Astrocyte of the cerebellum (primary cell): ENCODE results near the gene ANAPC13.

Source experiments
- DNase-seq: peaks from one replicate; pipeline ENCODE4 v3.0.0-alpha.2; 2011; ENCODE audit warnings: low read depth
- H3K4me3 ChIP-seq: 2 replicates; pipeline ENCODE4 v1.5.1; 2011; ENCODE audit warnings: mild to moderate bottlenecking, low read depth, low read length, moderate library complexity
- in situ Hi-C: cut with HindIII; loops from 2 replicates; pipeline ENCODE4 v1.10.0; 2017; ENCODE audit warnings: low sequenced_read_pairs
- TF ChIP-seq, protein P1 (sequence below): IDR thresholded peaks from 2 replicates; pipeline ENCODE4 v1.5.1; 2012; ENCODE audit warnings: low read length, low read depth, moderate library complexity, mild to moderate bottlenecking; ENCODE audit errors: missing control alignments

Gene ANAPC13, protein sequence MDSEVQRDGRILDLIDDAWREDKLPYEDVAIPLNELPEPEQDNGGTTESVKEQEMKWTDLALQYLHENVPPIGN

DNA sequence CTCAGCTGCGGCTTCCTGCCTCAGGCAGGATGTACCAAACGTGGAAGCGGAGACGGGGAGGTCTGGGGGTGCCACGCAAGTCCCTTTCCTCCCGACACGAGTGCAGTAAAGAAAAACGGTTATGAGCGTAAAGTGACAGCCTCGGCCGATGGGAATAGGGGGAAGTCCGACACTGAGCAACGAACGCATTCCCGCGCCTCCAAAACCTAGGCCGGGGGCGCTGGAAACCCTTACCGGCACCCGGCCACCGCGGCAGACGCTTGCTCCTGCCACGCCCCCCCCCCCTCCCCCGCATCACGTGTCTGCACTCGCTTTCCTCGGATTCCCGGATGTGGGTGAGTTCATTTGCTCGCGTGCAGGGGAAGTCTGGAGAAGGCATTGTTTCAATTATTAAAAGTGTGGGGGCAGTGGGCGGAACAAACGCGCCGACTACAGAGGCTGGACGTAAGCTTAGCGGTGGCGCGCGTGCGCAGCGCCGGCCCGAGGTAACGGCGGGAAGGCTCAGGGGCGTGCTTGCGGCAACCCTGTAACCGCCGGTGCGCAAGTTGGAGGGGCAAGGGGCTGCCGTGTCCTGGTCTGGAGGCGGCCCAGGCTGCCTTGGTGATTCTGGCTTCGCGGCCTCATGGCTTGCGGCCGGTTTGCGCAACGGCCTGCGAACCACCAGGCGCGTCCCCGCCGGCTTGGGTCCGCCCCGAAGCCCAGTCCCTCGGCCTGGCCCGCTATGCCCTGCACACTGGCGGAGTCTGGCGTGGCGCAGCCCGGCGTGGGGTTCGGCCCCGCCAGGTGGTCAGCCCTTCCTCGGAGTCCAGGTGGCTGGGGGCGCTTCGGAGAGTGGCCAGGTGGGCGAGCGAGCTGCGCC lies at the start of gene ANAPC13, which contains the start of gene CEP63:
ANAPC13 (minus strand) TSS at position 268 of the 859 bp plus-strand sequence. CDS start 3,081 bp downstream, outside the sequence.
CEP63 (plus strand) TSS at position 340 of the 859 bp plus-strand sequence. CDS start 9,264 bp downstream, outside the sequence.
- in situ Hi-C loops: loop anchor here (25.0 kb wide), 3 partner anchors 174 to 549 kb away; no protein-coding TSS in a partner anchor
- DNase-seq: peak; percentile 98
- peak within 1 kb of the TSS; percentile 57 for H3K4me3 ChIP-seq
- TF ChIP-seq, protein P1, sequence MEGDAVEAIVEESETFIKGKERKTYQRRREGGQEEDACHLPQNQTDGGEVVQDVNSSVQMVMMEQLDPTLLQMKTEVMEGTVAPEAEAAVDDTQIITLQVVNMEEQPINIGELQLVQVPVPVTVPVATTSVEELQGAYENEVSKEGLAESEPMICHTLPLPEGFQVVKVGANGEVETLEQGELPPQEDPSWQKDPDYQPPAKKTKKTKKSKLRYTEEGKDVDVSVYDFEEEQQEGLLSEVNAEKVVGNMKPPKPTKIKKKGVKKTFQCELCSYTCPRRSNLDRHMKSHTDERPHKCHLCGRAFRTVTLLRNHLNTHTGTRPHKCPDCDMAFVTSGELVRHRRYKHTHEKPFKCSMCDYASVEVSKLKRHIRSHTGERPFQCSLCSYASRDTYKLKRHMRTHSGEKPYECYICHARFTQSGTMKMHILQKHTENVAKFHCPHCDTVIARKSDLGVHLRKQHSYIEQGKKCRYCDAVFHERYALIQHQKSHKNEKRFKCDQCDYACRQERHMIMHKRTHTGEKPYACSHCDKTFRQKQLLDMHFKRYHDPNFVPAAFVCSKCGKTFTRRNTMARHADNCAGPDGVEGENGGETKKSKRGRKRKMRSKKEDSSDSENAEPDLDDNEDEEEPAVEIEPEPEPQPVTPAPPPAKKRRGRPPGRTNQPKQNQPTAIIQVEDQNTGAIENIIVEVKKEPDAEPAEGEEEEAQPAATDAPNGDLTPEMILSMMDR: no peak

DNA sequence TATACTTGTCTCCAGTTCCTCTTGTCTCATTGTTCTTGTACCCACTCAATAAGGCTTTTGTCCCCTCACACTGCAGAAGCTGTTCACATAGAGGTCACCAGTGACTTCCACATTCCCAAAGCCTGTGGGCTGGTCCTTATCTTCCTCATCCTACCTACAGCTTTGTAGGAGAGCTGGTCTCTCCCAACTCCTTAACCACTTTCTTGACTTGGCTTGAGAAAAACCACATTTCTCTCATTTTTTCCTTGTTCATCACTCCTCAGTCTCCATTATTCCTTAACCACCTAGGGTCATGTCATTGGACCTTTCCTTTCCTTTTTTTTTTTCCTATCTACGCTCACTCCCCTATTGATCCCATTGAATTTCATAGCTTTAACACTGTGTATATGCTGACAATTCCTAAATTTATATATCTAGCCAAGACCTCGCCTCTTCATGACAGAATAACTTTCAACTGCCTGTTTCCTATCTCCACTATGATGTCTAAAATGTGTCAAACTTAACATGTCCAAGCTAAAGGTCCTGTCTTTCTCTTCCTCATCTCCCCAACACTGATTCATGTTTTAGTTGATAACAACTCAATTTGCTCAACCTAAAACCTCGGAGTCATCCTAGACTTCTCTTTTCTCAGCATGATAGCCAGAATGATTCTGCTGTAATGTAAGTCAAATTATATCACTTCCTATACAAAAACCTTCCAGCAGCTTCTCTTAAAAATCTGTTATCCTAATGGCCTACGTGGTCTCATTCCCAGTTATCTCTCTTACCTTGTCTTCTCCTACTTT lies 49.6 kb upstream of the ANAPC13 start:
- in situ Hi-C loops: no loop called here
- TF ChIP-seq, protein P1: no peak
- H3K4me3 ChIP-seq: no peak overlapping the region
- DNase-seq: no peak

DNA sequence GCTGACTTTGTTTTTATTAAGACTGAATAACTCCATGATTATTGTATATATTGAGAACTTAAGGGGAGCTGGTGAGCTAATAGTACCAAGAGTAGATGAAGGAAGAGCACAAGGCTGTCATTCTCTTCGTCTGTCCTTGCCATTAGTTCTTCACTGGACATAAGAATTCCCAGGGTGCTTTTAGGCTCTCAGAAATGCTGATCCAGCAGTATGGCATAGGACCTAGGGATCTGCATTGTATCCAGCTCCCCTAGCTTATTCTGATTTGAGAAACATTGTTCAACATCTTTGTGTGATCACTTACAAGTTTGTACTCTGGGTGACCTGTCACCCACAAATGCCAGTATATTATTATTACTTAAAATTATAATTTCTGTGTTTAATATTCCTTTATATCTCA lies 47.7 kb upstream of the ANAPC13 start:
- DNase-seq: no peak
- TF ChIP-seq, protein P1: no peak
- H3K4me3 ChIP-seq: no peak overlapping the region
- in situ Hi-C loops: no loop called here

DNA sequence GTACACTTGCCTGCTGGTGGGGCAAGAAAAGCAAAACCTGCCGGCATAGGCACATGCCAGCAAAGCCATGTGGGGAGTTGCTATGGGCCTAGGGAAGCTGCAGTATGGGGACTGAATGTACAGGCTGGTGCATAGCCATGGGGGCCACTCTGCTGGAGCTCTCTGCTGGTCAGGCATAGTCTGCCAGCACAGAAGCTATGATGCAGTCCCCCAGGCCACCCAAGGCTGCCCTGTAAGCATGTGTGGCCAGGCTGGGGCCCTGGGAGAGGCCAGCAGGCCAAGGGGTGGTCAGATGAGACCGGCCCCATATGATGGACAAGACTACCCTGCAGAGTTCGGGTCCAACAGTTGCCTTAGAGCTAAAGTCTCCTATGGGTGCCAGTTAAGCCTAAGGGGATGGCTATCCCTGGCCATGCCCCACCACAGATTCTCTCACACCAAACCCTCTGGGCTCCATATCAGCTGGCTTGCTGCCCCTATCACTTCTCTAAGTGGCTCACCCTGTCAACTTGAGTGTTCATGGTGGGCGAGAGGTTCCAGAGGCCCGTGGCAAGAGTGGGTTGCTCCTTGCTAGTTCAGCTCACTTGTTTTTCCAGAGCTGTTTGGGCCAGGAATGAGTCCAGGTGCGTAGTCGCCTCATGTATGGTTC lies 41.9 kb upstream of the ANAPC13 start:
- TF ChIP-seq, protein P1: no peak
- no peak overlapping the region for H3K4me3 ChIP-seq
- in situ Hi-C loops: no loop called here
- DNase-seq: no peak

DNA sequence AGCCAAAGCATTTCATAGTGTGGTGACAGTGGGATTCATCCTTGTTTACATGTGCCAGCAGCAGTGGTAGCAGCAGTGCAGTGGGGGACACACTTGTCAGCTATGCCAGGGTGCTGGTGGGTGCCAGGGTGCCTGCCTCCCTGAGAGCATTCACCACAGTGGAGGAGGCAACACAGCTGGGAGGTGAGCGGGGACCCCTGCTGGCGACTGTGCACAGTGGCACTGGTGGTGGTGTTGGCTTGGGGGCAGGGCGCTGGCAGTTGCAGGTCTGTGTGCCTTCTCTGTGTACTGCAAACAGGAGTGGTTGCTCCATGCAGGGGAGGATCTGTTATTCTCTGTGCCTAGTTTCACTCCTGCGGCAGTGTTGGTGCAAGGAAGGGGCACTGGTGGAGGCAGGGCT lies 41.3 kb upstream of the ANAPC13 start:
- H3K4me3 ChIP-seq: no peak overlapping the region
- in situ Hi-C loops: no loop called here
- DNase-seq: no peak
- TF ChIP-seq, protein P1: peak; percentile 12

DNA sequence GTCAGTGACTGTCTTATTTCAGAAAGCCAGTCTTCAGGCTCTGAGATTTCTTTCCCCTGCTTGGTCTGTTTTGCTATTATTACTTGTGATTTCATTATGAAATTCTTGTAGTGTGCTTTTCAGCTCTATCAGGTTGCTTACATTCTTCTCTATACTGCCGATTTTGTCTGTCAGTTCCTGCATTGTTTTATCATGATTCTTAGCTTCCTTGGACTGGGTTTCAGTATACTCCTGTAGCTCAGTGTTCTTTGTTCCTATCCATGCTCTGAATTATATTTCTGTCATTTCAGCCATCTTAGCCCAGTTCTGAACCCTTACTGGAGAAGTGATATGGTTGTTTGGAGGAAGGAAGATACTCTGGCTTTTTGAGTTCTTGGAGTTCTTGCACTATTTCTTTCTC lies 40.5 kb upstream of the ANAPC13 start:
- TF ChIP-seq, protein P1: no peak
- in situ Hi-C loops: no loop called here
- no peak overlapping the region for H3K4me3 ChIP-seq
- no peak for DNase-seq
